SK-N-SH (cell line): ENCODE results near the gene NEMF. TPM values are rescaled to one million over a fixed set of nuclear protein-coding genes. Genes with fewer than 3 reads are reported as not detected.

ENCODE experiments used
- CTCF ChIA-PET: fragments of 300-600, 350-600 bp; formaldehyde crosslinking; extraction: SDS; loops from one replicate; lab custom pipeline; 2021; lab: Yijun Ruan, JAX
- POLR2A ChIA-PET: fragments of 350-600 bp; sonication (Branson Sonifier 250); formaldehyde crosslinking; extraction: SDS; loops from one replicate; lab custom pipeline; 2020; ENCODE audit warnings: antibody characterized with exemption, inconsistent platforms; lab: Yijun Ruan, JAX
- DNase-seq: peaks from one replicate; pipeline ENCODE4 v3.0.0; 2012
- H2AFZ ChIP-seq: fragments of 200-600 bp; sonication (generic); 2 replicates; pipeline ENCODE4 v1.8.1; 2016; ENCODE audit warnings: antibody characterized with exemption, mild to moderate bottlenecking, low read depth
- H3F3A ChIP-seq: fragments of 200-600 bp; sonication (generic); replicated peaks from 2 replicates; pipeline ENCODE3; 2016; ENCODE audit warnings: antibody characterized with exemption, mild to moderate bottlenecking; ENCODE audit not compliant: insufficient read depth
- H3K27ac ChIP-seq, 2 experiments: fragments of 200-500 bp in 1 of 2; fragments of 200-600 bp in 1 of 2; sonication (Bioruptor generic) in 1 of 2; sonication (generic), shearing (Covaris generic) in 1 of 2; 2 replicates each; pipeline versions ENCODE4 v1.5.1 to v1.6.1; 2014 to 2016; ENCODE audit warnings: low read depth in 2 of 2, inconsistent platforms in 1 of 2, low read length in 1 of 2, mild to moderate bottlenecking in 1 of 2, mixed read lengths in 1 of 2
- H3K27me3 ChIP-seq: fragments of 200-600 bp; sonication (generic), shearing (Covaris generic); 2 replicates; pipeline ENCODE4 v1.6.1; 2016; ENCODE audit warnings: mixed run types; ENCODE audit not compliant: insufficient read depth
- H3K36me3 ChIP-seq, 2 experiments: fragments of 200-500 bp in 1 of 2; fragments of 200-600 bp in 1 of 2; sonication (Bioruptor generic) in 1 of 2; sonication (generic) in 1 of 2; replicated peaks in 1 of 2; 2 replicates each; pipeline versions ENCODE3 to v1.5.1; 2014 to 2016; ENCODE audit warnings: low read length in 1 of 2, mild to moderate bottlenecking in 1 of 2; ENCODE audit not compliant: insufficient read depth in 2 of 2, control insufficient read depth in 1 of 2
- H3K4me1 ChIP-seq, 2 experiments: fragments of 200-500 bp in 1 of 2; fragments of 200-600 bp in 1 of 2; sonication (Bioruptor generic) in 1 of 2; sonication (generic), shearing (Covaris generic) in 1 of 2; 2 replicates each; pipeline versions ENCODE4 v1.5.1 to v1.6.1; 2014 to 2016; ENCODE audit warnings: low read depth in 1 of 2, low read length in 1 of 2, mixed run types in 1 of 2; ENCODE audit not compliant: insufficient read depth in 2 of 2, control insufficient read depth in 1 of 2
- H3K4me2 ChIP-seq: fragments of 200-600 bp; sonication (generic), shearing (Covaris generic); 2 replicates; pipeline ENCODE4 v1.6.1; 2017; ENCODE audit warnings: mixed run types
- H3K4me3 ChIP-seq, 2 experiments: fragments of 200-500 bp in 1 of 2; fragments of 200-600 bp in 1 of 2; sonication (Bioruptor generic) in 1 of 2; sonication (generic), shearing (Covaris generic) in 1 of 2; 2 replicates each; pipeline versions ENCODE4 v1.5.1 to v1.8.1; 2014 to 2016; ENCODE audit warnings: low read depth in 2 of 2, inconsistent platforms in 1 of 2, low read length in 1 of 2, mild to moderate bottlenecking in 1 of 2, mixed read lengths in 1 of 2, moderate library complexity in 1 of 2
- H3K79me2 ChIP-seq: fragments of 200-600 bp; sonication (generic); 2 replicates; pipeline ENCODE4 v1.8.1; 2017; ENCODE audit warnings: mild to moderate bottlenecking; ENCODE audit not compliant: insufficient read depth
- H3K9ac ChIP-seq: fragments of 200-600 bp; sonication (generic); 2 replicates; pipeline ENCODE4 v1.6.1; 2017; ENCODE audit warnings: mixed run types
- H3K9me2 ChIP-seq: fragments of 200-600 bp; sonication (generic); 2 replicates; pipeline ENCODE4 v1.6.1; 2017; ENCODE audit warnings: mixed run types
- H3K9me3 ChIP-seq: fragments of 200-600 bp; sonication (generic); 2 replicates; pipeline ENCODE4 v1.6.1; 2017; ENCODE audit warnings: mixed run types, mild to moderate bottlenecking, moderate library complexity
- H4K20me1 ChIP-seq: fragments of 200-600 bp; sonication (generic); 2 replicates; pipeline ENCODE4 v1.6.1; 2017; ENCODE audit warnings: mild to moderate bottlenecking, mixed run types; ENCODE audit not compliant: insufficient read depth
- ELF1 ChIP-seq: IDR thresholded peaks from 2 replicates; pipeline ENCODE4 v1.4.0; 2012
- FOXJ3 ChIP-seq: sonication (generic); formaldehyde crosslinking; IDR thresholded peaks from 2 replicates; pipeline ENCODE4 v1.5.1; 2020; ENCODE audit warnings: mild to moderate bottlenecking, missing genetic modification reagents
- GABPA ChIP-seq: IDR thresholded peaks from 2 replicates; pipeline ENCODE4 v1.4.0; 2012; ENCODE audit warnings: low read depth, mild to moderate bottlenecking
- JUND ChIP-seq: IDR thresholded peaks from 2 replicates; pipeline ENCODE4 v1.4.0; 2012
- MEF2A ChIP-seq: IDR thresholded peaks from 2 replicates; pipeline ENCODE4 v1.4.0; 2012; ENCODE audit warnings: low read depth, borderline replicate concordance
- NFIC ChIP-seq: IDR thresholded peaks from 2 replicates; pipeline ENCODE4 v1.4.0; 2012; ENCODE audit warnings: borderline replicate concordance
- NRF1 ChIP-seq: IDR thresholded peaks from 2 replicates; pipeline ENCODE4 v1.6.1; 2012; ENCODE audit warnings: low read depth, mild to moderate bottlenecking, low read length
- POLR2AphosphoS5 ChIP-seq: IDR thresholded peaks from 2 replicates; pipeline ENCODE4 v1.6.1; 2012; ENCODE audit warnings: low read depth, low read length
- RCOR1 ChIP-seq: fragments of 150-350 bp; IDR thresholded peaks from 2 replicates; pipeline ENCODE4 v1.6.1; 2017; ENCODE audit warnings: antibody characterized with exemption, low read length
- SMC3 ChIP-seq: IDR thresholded peaks from 2 replicates; pipeline ENCODE4 v1.6.1; 2012; ENCODE audit warnings: low read depth, low read length, improper control_type of control experiment
- TCF12 ChIP-seq: IDR thresholded peaks from 2 replicates; pipeline ENCODE4 v1.4.0; 2012
- TEAD4 ChIP-seq: IDR thresholded peaks from 2 replicates; pipeline ENCODE4 v1.4.0; 2012; ENCODE audit warnings: mild to moderate bottlenecking, borderline replicate concordance; ENCODE audit not compliant: insufficient read depth
- WGBS: methylation state at CpG from one replicate; pipeline ENCODE4 v1.1.6; 2017; ENCODE audit warnings: low lambda C conversion rate; 5-methylcytosine and 5-hydroxymethylcytosine counted together
- polyA plus RNA-seq, 3 experiments: library from polyadenylated mRNA; depleted of rRNA; stranded (reverse); fragments of >200 nt; gene quantifications; 2 replicates each; pipeline ENCODE4 v1.2.3, GENCODE V29; 2012
- TF ChIP-seq, protein P1 (sequence below): IDR thresholded peaks from 2 replicates; pipeline ENCODE4 v1.4.0; 2012; ENCODE audit warnings: low read depth, borderline replicate concordance
- TF ChIP-seq, protein P2 (sequence below): IDR thresholded peaks from 2 replicates; pipeline ENCODE4 v1.4.0; 2012; ENCODE audit warnings: low read depth, borderline replicate concordance
- TF ChIP-seq, protein P3 (sequence below): fragments of 200-600 bp; sonication (generic); IDR thresholded peaks from 2 replicates; pipeline ENCODE4 v1.6.1; 2017; ENCODE audit warnings: antibody characterized with exemption, mild to moderate bottlenecking, moderate library complexity
- TF ChIP-seq, protein P4 (sequence below): IDR thresholded peaks from 2 replicates; pipeline ENCODE4 v1.6.1; 2012; ENCODE audit warnings: mild to moderate bottlenecking, low read depth, low read length, moderate library complexity
- TF ChIP-seq, protein P5 (sequence below): fragments of 150-350 bp; IDR thresholded peaks from 2 replicates; pipeline ENCODE4 v1.6.1; 2017; ENCODE audit warnings: antibody characterized with exemption, low read length, low read depth, borderline replicate concordance

Gene NEMF, protein sequence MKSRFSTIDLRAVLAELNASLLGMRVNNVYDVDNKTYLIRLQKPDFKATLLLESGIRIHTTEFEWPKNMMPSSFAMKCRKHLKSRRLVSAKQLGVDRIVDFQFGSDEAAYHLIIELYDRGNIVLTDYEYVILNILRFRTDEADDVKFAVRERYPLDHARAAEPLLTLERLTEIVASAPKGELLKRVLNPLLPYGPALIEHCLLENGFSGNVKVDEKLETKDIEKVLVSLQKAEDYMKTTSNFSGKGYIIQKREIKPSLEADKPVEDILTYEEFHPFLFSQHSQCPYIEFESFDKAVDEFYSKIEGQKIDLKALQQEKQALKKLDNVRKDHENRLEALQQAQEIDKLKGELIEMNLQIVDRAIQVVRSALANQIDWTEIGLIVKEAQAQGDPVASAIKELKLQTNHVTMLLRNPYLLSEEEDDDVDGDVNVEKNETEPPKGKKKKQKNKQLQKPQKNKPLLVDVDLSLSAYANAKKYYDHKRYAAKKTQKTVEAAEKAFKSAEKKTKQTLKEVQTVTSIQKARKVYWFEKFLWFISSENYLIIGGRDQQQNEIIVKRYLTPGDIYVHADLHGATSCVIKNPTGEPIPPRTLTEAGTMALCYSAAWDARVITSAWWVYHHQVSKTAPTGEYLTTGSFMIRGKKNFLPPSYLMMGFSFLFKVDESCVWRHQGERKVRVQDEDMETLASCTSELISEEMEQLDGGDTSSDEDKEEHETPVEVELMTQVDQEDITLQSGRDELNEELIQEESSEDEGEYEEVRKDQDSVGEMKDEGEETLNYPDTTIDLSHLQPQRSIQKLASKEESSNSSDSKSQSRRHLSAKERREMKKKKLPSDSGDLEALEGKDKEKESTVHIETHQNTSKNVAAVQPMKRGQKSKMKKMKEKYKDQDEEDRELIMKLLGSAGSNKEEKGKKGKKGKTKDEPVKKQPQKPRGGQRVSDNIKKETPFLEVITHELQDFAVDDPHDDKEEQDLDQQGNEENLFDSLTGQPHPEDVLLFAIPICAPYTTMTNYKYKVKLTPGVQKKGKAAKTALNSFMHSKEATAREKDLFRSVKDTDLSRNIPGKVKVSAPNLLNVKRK
- polyA plus RNA-seq (2012; rRNA removed): 14.0 and 15.4 TPM in 2 replicates
- polyA plus RNA-seq (2012; cell fraction: cytosol; rRNA removed): 15.7 and 24.6 TPM in 2 replicates
- 24.4 and 43.8 TPM in 2 replicates for polyA plus RNA-seq (2012; cell fraction: nucleus; rRNA removed)

DNA sequence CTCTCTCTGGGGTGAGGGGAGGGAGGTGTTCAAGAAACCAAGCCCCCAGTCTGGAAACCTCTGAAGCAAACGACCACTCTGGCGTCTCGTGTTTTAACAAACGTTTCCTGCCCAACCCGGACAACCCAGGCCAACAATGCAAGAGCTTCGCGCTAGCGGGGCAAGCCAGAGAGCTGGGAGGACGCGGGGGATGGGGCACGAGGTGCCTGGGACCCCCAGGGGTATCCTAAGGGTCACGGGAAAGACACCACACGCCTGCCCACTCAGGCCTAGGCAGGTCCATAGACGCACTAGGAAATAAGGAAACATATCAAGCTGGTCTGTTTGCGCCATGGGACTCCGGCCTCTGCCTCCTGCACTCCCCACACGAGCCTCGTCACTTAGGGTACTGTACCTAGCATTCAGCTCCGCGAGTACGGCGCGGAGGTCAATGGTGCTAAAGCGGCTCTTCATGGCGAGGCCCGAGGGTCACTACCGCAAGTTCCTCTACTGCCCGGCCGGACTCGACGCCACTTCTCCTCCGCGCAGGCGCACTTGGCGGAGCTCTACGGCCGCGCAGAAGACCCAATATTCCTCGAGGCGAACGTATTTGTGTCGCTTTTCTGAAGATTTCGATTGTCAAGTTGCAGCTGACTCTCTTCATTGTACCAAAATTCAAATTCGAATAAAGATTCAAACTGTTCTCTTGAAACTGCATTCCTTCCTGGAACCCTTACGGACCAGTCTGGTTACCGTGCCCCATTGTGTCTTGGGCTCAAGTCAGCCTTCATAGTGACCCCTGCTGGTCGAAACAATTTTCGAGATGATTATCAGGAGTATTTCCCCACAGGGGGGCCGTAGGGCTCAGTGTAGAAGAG, at the start of gene NEMF:
NEMF (minus strand) TSS at position 488 of the 857 bp plus-strand sequence; CDS start at position 453, 35 bp downstream.
- 0% methylated on average over 22 of the region's 49 CpGs for WGBS
- H3K9me2 ChIP-seq: no peaks in the 10 kb centered on the region
- H3K36me3 ChIP-seq: peaks cover 23 to 32% of the 10 kb centered on the region in 2 experiments
- CTCF ChIA-PET: interaction anchor here (0.6 to 14.5 kb wide), 39 partner anchors 9 to 885 kb away, joined by 3 to 202 read pairs (median 4); partner anchors contain the start of genes DNAAF2, KLHDC2, LRR1 and MAP4K5
- H3K4me2 ChIP-seq: peak within 1 kb of the TSS; percentile 86
- H4K20me1 ChIP-seq: no peaks in the 10 kb centered on the region
- H3K27me3 ChIP-seq: no peaks in the 10 kb centered on the region
- peak within 1 kb of the TSS; percentile 97 for H2AFZ ChIP-seq
- peaks cover 0 to 3% of the 10 kb centered on the region in 2 experiments; a peak in 3 of 4 replicates for H3K4me1 ChIP-seq
- H3K27ac ChIP-seq: peak within 1 kb of the TSS; percentile 80 to 87
- DNase-seq: peak; percentile 84
- peaks cover 19% of the 10 kb centered on the region for H3F3A ChIP-seq
- peak within 1 kb of the TSS; percentile 90 for H3K9ac ChIP-seq
- H3K4me3 ChIP-seq: peak within 1 kb of the TSS; percentile 85 to 87
- peaks cover 50% of the 10 kb centered on the region for H3K79me2 ChIP-seq
- POLR2A ChIA-PET: interaction anchor here (0.6 to 2.1 kb wide), 6 partner anchors 10 to 232 kb away, joined by 3 to 18 read pairs (median 5); partner anchors contain the start of genes KLHDC2, MGAT2 and RPL36AL
- no peaks in the 10 kb centered on the region for H3K9me3 ChIP-seq
- TF ChIP-seq NRF1 (peak; percentile 69), JUND (no peak), FOXJ3 (CRISPR knock-in tag) (0 out of 2 replicates have a peak, but pooled peaks have one; percentile 51), RCOR1 (0 out of 2 replicates have a peak, but pooled peaks have one; percentile 32), ELF1 (peak; percentile 70), MEF2A (no peak), SMC3 (no peak), NFIC (no peak), GABPA (peak; percentile 38; the same call in 1 of the 2 replicates), POLR2AphosphoS5 (peak; percentile 93), TCF12 (peak; percentile 18; the same call in 1 of the 2 replicates), TEAD4 (no peak)
- TF ChIP-seq, protein P1, sequence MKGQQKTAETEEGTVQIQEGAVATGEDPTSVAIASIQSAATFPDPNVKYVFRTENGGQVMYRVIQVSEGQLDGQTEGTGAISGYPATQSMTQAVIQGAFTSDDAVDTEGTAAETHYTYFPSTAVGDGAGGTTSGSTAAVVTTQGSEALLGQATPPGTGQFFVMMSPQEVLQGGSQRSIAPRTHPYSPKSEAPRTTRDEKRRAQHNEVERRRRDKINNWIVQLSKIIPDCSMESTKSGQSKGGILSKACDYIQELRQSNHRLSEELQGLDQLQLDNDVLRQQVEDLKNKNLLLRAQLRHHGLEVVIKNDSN: no peak
- TF ChIP-seq, protein P2, sequence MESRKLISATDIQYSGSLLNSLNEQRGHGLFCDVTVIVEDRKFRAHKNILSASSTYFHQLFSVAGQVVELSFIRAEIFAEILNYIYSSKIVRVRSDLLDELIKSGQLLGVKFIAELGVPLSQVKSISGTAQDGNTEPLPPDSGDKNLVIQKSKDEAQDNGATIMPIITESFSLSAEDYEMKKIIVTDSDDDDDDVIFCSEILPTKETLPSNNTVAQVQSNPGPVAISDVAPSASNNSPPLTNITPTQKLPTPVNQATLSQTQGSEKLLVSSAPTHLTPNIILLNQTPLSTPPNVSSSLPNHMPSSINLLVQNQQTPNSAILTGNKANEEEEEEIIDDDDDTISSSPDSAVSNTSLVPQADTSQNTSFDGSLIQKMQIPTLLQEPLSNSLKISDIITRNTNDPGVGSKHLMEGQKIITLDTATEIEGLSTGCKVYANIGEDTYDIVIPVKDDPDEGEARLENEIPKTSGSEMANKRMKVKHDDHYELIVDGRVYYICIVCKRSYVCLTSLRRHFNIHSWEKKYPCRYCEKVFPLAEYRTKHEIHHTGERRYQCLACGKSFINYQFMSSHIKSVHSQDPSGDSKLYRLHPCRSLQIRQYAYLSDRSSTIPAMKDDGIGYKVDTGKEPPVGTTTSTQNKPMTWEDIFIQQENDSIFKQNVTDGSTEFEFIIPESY: no peak
- TF ChIP-seq, protein P3, sequence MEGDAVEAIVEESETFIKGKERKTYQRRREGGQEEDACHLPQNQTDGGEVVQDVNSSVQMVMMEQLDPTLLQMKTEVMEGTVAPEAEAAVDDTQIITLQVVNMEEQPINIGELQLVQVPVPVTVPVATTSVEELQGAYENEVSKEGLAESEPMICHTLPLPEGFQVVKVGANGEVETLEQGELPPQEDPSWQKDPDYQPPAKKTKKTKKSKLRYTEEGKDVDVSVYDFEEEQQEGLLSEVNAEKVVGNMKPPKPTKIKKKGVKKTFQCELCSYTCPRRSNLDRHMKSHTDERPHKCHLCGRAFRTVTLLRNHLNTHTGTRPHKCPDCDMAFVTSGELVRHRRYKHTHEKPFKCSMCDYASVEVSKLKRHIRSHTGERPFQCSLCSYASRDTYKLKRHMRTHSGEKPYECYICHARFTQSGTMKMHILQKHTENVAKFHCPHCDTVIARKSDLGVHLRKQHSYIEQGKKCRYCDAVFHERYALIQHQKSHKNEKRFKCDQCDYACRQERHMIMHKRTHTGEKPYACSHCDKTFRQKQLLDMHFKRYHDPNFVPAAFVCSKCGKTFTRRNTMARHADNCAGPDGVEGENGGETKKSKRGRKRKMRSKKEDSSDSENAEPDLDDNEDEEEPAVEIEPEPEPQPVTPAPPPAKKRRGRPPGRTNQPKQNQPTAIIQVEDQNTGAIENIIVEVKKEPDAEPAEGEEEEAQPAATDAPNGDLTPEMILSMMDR: peak; percentile 96
- TF ChIP-seq, protein P4, sequence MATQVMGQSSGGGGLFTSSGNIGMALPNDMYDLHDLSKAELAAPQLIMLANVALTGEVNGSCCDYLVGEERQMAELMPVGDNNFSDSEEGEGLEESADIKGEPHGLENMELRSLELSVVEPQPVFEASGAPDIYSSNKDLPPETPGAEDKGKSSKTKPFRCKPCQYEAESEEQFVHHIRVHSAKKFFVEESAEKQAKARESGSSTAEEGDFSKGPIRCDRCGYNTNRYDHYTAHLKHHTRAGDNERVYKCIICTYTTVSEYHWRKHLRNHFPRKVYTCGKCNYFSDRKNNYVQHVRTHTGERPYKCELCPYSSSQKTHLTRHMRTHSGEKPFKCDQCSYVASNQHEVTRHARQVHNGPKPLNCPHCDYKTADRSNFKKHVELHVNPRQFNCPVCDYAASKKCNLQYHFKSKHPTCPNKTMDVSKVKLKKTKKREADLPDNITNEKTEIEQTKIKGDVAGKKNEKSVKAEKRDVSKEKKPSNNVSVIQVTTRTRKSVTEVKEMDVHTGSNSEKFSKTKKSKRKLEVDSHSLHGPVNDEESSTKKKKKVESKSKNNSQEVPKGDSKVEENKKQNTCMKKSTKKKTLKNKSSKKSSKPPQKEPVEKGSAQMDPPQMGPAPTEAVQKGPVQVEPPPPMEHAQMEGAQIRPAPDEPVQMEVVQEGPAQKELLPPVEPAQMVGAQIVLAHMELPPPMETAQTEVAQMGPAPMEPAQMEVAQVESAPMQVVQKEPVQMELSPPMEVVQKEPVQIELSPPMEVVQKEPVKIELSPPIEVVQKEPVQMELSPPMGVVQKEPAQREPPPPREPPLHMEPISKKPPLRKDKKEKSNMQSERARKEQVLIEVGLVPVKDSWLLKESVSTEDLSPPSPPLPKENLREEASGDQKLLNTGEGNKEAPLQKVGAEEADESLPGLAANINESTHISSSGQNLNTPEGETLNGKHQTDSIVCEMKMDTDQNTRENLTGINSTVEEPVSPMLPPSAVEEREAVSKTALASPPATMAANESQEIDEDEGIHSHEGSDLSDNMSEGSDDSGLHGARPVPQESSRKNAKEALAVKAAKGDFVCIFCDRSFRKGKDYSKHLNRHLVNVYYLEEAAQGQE: no peak
- TF ChIP-seq, protein P5, sequence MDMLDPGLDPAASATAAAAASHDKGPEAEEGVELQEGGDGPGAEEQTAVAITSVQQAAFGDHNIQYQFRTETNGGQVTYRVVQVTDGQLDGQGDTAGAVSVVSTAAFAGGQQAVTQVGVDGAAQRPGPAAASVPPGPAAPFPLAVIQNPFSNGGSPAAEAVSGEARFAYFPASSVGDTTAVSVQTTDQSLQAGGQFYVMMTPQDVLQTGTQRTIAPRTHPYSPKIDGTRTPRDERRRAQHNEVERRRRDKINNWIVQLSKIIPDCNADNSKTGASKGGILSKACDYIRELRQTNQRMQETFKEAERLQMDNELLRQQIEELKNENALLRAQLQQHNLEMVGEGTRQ: no peak
